ENCODE data around the gene IL34.

The IL34 gene

GRCh38 chr16:70702624-70703023 lies 56.3 kb downstream of the IL34 start:
- DNase-seq, result no peak

GRCh38 chr16:70703041-70703834 lies 56.9 kb downstream of the IL34 start:
- DNase-seq, result no peak

- no peak for DNase-seq
These were observed 57.5 kb downstream of the IL34 start for GRCh38 chr16:70703835-70704381.

GRCh38 chr16:70704586-70704985 lies 58.2 kb downstream of the IL34 start:
- DNase-seq, result no peak

GRCh38 chr16:70705056-70705455 lies 58.7 kb downstream of the IL34 start:
- DNase-seq, result no peak

- DNase-seq, result peak; percentile 66
These were observed 60.6 kb downstream of the IL34 start for GRCh38 chr16:70706948-70707465.

GRCh38 chr16:70708366-70709246 lies 62.2 kb downstream of the IL34 start:
- no peak for DNase-seq

- DNase-seq, result no peak
These were observed 63.1 kb downstream of the IL34 start for GRCh38 chr16:70709457-70709856.

GRCh38 chr16:70709942-70710341 lies 63.6 kb downstream of the IL34 start:
- DNase-seq, result no peak

Data from right kidney (tissue), 1 donor.